Mesothelial cell of epicardium (in vitro differentiated cells): ENCODE results near the gene ILDR2. TPM values are rescaled to one million over a fixed set of nuclear protein-coding genes. Genes with fewer than 3 reads are reported as not detected.

ENCODE experiments used
- DNase-seq, 2 experiments: peaks; one replicate each; pipeline ENCODE4 v3.0.0; 2021; ENCODE audit warnings: low spot score in 2 of 2; ENCODE audit not compliant: unreplicated experiment in 2 of 2
- H3K27ac Mint-ChIP-seq: 2 replicates; pipeline ENCODE4 v1.8.0; 2021; ENCODE audit warnings: mixed read lengths
- H3K27me3 Mint-ChIP-seq: 2 replicates; pipeline ENCODE4 v1.8.0; 2021; ENCODE audit warnings: low read depth, mixed read lengths
- H3K36me3 Mint-ChIP-seq: 2 replicates; pipeline ENCODE4 v1.8.0; 2021; ENCODE audit warnings: mixed read lengths
- H3K4me1 Mint-ChIP-seq: 2 replicates; pipeline ENCODE4 v1.8.0; 2021; ENCODE audit warnings: mixed read lengths
- H3K4me3 Mint-ChIP-seq: 2 replicates; pipeline ENCODE4 v1.8.0; 2021; ENCODE audit warnings: mild to moderate bottlenecking, moderate library complexity, mixed read lengths
- H3K9me3 Mint-ChIP-seq: 2 replicates; pipeline ENCODE4 v1.8.0; 2021; ENCODE audit warnings: mixed read lengths
- total RNA-seq: library from RNA; stranded (reverse); gene quantifications from 3 replicates; pipeline ENCODE4 v1.2.1, GENCODE V29; 2021
- TF ChIP-seq, protein P1 (sequence below): fragments of 200-600 bp; sonication (generic); IDR thresholded peaks from one replicate; pipeline ENCODE4 v1.5.0; 2021; ENCODE audit warnings: antibody characterized with exemption; ENCODE audit not compliant: unreplicated experiment

The ILDR2 gene
- total RNA-seq, 1 donor from 2014 or later = 1.1 TPM

DNA sequence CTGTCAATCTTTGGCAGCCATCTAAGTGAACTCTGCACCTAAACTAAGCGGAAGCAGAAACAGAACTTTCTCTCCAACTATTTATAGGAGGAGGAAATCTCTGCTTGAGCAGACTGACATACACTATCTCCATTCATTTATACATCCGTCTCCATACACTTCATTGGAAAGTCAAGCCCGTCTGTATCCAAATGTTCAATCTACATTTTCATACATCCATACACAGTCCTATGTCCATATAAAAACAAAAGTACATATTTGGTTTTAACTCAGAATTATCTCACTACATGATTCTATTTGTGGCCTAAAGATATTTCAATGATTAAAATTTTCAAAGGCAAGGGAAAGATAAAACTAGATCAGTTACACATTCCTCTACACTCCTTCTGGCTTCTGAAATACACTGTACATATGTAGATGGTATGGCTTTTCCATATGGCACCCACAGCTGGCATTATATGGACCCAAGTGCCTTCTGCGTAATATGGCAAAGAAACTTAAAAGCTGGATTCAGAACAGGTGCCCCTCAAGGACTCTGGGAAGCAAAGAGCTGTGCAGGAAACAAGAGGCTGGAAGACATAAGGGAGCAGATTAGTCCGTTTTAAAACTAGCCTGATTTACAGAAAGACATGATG, 35.5 kb downstream of the ILDR2 start:
- Mint-ChIP-seq H3K36me3 (no peaks in the 10 kb centered on the region), H3K4me3 (no peak overlapping the region), H3K27ac (no peak overlapping the region), H3K4me1 (peaks cover 6% of the 10 kb centered on the region), H3K27me3 (peaks cover 33% of the 10 kb centered on the region), H3K9me3 (no peaks in the 10 kb centered on the region)
- TF ChIP-seq, protein P1, sequence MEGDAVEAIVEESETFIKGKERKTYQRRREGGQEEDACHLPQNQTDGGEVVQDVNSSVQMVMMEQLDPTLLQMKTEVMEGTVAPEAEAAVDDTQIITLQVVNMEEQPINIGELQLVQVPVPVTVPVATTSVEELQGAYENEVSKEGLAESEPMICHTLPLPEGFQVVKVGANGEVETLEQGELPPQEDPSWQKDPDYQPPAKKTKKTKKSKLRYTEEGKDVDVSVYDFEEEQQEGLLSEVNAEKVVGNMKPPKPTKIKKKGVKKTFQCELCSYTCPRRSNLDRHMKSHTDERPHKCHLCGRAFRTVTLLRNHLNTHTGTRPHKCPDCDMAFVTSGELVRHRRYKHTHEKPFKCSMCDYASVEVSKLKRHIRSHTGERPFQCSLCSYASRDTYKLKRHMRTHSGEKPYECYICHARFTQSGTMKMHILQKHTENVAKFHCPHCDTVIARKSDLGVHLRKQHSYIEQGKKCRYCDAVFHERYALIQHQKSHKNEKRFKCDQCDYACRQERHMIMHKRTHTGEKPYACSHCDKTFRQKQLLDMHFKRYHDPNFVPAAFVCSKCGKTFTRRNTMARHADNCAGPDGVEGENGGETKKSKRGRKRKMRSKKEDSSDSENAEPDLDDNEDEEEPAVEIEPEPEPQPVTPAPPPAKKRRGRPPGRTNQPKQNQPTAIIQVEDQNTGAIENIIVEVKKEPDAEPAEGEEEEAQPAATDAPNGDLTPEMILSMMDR = no peak
- no peak for DNase-seq

DNA sequence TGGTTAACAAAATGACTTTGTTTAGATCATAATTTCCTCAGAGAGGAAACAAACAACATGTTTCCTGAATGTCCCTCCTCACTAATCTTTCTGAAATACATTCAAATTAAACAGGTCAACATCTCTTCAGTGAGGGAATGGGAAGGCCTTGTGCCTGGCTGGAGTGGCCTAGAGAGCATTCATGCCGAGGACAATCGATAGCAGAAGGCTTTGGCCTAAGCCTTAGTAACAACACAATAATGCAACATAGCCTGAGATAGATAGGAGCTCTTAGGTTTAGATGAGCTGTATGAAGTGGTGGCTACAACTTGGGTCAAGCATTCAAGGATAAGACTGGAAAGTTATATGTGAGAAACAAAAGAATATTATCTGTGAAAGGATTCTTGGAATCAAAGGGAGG, 37.4 kb downstream of the ILDR2 start:
- Mint-ChIP-seq H3K36me3 (no peaks in the 10 kb centered on the region), H3K27me3 (peaks cover 45% of the 10 kb centered on the region), H3K9me3 (no peaks in the 10 kb centered on the region), H3K4me3 (no peak overlapping the region), H3K4me1 (no peaks in the 10 kb centered on the region), H3K27ac (no peak overlapping the region)
- TF ChIP-seq, protein P1 = no peak
- DNase-seq = no peak

DNA sequence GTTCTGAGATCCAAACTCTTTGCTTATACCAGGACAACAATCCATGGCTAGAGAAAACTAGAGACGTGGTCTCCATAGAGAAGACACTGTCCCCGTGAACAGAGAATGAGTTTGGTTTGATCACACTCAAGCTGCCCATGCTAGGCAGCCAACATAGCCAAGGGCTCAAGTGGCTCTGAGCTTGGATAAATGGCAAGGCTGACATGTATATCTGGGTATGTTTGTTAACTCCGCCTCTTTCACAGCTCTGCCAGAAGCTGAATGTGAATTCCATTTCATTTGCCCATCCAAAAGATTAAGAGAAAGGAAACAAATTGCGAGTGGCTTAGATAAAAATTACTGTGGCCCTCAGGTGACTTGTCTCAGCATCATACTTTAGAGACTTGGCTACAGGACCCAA, 38.0 kb downstream of the ILDR2 start:
- no peaks in the 10 kb centered on the region for H3K4me1 Mint-ChIP-seq
- TF ChIP-seq, protein P1 = no peak
- H3K9me3 Mint-ChIP-seq = no peaks in the 10 kb centered on the region
- H3K27me3 Mint-ChIP-seq = peaks cover 49% of the 10 kb centered on the region
- no peak overlapping the region for H3K27ac Mint-ChIP-seq
- H3K4me3 Mint-ChIP-seq = no peak overlapping the region
- H3K36me3 Mint-ChIP-seq = no peaks in the 10 kb centered on the region
- no peak for DNase-seq

DNA sequence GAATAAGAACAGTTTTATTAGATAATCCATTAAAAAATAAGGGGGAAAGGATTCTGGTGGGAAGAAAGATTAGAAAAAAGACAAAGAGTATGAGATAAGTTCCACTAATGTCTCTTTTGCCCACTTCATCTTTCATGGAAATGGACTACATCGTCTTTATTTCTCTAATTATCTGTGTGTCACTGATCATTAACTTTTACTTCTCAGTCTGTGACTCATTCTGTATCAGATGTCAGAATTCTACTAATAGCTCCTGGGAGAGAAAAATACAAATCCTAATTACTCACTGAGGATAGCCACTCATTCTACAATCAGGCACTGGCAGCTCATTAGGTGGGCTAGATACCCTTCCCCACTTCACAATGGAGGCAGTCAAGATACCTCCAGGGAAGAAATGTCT, 41.7 kb downstream of the ILDR2 start:
- H3K27me3 Mint-ChIP-seq = peaks cover 65% of the 10 kb centered on the region
- H3K27ac Mint-ChIP-seq = no peak overlapping the region
- no peak overlapping the region for H3K4me3 Mint-ChIP-seq
- H3K4me1 Mint-ChIP-seq = no peaks in the 10 kb centered on the region
- TF ChIP-seq, protein P1 = no peak
- DNase-seq = no peak
- no peaks in the 10 kb centered on the region for H3K9me3 Mint-ChIP-seq
- no peaks in the 10 kb centered on the region for H3K36me3 Mint-ChIP-seq

DNA sequence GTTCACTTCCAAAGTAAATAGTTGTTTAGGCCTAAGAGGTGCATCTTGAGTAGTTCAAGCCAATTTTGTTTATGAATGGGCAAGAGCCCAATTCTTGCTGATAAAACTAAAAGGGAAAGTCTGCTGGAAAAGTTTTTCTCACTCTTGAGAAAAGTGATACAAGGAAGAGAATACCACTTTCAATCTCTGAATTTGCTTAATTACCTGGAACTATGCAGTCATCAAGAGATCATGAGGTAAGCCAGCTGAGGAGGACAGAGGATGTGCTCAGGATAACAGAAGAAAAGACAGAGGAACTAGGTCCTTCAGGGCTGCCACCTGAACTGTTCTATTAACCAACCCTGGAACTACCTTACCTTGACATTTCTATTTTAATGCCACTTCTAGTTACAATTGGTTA, 42.2 kb downstream of the ILDR2 start:
- H3K4me1 Mint-ChIP-seq = no peaks in the 10 kb centered on the region
- H3K27me3 Mint-ChIP-seq = peaks cover 65% of the 10 kb centered on the region
- no peak overlapping the region for H3K27ac Mint-ChIP-seq
- H3K9me3 Mint-ChIP-seq = no peaks in the 10 kb centered on the region
- H3K36me3 Mint-ChIP-seq = no peaks in the 10 kb centered on the region
- no peak for DNase-seq
- no peak overlapping the region for H3K4me3 Mint-ChIP-seq
- TF ChIP-seq, protein P1 = no peak

DNA sequence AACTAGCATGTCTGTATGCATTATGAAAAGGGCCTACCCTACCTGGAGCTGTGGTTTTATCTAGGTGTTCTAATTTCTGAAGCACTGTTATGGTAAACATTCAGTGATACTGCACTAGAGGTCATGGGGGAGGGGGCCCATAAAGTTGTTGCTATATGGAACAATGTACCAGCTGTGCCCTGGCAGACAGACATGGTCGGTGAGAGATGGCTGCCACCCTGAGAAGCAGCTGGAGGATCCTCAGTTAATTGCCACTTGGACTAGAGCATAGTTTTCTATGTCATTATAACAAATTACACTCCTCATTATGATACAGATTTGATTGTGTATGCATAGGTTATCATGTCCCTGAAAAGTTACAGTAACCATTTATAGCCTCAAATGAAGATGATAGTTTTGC, 45.4 kb downstream of the ILDR2 start:
- Mint-ChIP-seq H3K4me3 (no peak overlapping the region), H3K36me3 (no peaks in the 10 kb centered on the region), H3K4me1 (peaks cover 8% of the 10 kb centered on the region), H3K27ac (no peak overlapping the region), H3K9me3 (peaks cover 4% of the 10 kb centered on the region), H3K27me3 (peaks cover 44% of the 10 kb centered on the region)
- TF ChIP-seq, protein P1 = no peak
- no peak for DNase-seq
